SH-SY5Y (cell line): ENCODE results near the gene CSRNP3.

Experiments used
- GATA2 ChIP-seq: IDR thresholded peaks from 2 replicates; pipeline ENCODE4 v1.6.1; 2011; ENCODE audit warnings: mild to moderate bottlenecking, low read depth, low read length
- GATA3 ChIP-seq: IDR thresholded peaks from 2 replicates; pipeline ENCODE4 v1.6.1; 2011; ENCODE audit warnings: low read depth, mild to moderate bottlenecking, low read length, moderate library complexity

Gene CSRNP3

DNA sequence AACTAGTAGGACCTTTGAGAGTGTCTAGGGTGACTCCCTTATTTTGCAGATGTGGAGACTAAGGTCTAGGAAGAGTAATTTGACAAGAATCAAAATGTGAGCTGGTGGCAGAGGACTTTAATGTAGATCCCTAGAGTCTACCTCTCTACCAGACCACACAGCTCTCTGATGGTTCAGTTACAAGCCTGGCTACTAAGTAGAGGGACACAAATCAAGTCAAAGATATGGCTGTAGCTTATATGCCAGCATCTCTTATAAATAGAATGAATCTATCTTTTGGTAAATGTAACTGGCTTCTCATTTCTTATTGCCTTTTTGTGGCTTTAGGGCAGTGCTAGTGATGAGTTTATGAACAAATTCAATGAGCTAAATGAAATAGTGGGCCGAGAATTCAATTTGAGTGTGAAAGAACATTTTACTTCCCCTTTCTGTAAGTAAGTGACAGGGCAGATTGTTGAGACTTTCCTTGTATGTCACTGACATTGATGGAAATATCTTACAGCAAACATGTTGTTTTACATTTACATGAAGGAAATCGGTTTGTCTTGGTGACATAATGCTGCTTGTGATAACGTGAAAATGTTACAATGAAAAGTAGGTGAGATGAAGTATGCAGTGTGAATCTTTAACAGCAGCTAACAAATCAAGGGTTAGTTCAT is 28.3 kb downstream of the CSRNP3 start:
- TF ChIP-seq GATA2 (no peak), GATA3 (no peak)

DNA sequence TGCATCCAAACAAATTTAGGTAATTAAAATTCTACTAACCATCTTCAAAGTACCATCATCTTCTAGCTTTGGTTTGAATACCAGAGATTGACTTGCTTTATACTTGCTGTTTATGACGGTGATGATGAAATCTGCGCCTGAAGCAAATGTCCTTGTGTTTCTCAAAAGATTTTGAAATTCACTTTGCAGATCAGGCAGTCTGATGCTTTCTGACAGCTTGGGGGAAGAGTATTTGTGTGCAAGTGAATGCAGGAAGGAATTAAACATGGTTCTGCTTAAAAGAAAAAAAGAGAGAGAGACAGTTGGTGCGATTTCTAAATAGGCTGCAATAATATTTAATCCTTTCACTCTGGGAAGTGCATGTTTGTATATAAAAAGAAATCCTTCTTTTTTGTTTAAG is 29.6 kb downstream of the CSRNP3 start:
- TF ChIP-seq GATA3 = no peak
- no peak for TF ChIP-seq GATA2

DNA sequence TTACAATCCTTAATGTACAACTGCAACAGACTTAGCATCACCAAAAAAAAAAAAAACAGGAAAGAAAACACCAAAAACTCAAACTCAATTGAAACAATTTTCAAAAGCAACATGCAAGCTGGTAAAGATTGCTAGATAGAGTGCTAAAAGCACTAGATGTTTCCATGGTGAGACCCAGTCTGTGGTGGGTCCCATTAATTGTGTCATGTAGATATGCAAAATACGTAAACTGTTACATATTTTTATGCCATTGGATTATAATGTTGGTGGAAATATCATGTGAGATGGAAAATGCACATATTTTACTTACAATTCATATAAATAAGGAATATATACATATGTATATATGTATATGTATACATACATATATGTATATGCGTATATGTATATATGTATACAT is 30.5 kb downstream of the CSRNP3 start:
- TF ChIP-seq GATA3 (no peak), GATA2 (no peak)

DNA sequence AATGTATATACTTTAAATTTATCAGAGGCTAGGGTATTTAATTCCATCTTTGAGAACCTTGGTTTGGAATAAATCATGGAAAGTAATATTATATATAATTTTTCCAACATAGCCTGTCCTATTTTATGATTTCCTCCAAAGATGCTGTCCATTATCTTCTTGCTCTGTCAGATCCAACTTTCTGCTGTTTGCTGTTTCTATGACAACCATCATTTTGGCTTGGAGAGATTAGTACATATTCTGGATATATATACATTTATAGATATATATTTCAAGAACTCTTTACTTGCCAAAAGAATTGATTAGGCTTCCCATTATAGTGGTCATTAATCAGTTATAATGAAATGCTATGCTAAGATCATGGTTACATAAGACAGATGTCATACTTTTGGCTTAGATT is 31.3 kb downstream of the CSRNP3 start:
- no peak for TF ChIP-seq GATA3
- no peak for TF ChIP-seq GATA2

DNA sequence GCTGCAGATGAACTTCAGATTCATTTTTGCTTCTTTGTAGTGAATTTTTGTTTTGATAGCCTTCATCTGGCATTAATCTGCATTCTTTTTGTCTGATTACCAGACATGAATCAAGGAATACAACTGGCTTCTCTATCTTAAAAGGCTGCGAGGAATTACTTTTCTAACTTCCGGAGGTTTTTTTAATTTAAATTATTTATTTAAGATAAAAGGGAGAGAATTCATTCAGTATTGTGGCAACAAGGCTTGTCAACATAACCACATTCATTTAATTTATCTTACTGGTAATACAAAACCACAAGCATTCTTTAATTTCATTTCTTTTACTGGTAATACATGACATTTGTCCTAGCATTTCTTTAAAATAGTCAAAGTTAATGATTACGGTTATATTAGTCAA is 36.0 kb downstream of the CSRNP3 start:
- no peak for TF ChIP-seq GATA2
- no peak for TF ChIP-seq GATA3

DNA sequence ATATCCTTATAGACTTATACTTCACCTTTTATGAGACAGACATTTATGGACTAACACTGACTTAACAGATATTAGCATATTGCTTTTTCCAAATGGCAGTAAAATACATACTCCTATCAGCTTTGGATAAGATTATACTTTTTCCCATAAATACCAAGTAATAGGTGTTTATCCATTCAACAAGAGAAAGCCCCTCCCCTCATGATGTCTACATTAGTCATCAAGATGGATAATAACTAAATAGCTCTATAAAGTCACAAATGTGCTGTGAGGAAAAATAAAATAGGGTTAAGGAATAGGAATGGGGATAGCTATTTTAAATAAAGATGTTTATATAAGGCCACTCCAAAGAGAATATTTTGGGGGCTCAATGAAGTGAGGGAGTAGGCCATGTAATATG is 39.4 kb downstream of the CSRNP3 start:
- TF ChIP-seq GATA2 (no peak), GATA3 (no peak)

DNA sequence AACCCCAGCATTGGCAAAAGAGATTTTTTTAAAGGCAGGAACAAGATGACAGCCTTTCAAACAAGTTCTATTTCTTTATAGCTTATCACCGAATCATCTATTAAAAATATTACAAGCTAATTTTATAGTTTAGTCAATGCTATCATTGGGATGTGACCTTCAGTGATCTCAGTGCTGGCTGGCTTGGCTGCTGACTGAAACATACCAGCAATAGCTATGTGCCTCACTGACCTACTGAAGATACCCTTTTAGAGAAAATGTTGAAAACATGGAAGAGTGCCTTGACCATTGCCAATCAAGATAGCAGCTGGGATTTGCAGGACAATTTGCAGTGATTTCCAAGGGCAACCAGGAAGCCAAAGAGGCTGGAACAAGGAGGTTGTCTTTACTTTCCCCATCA is 44.0 kb downstream of the CSRNP3 start:
- no peak for TF ChIP-seq GATA3
- no peak for TF ChIP-seq GATA2

DNA sequence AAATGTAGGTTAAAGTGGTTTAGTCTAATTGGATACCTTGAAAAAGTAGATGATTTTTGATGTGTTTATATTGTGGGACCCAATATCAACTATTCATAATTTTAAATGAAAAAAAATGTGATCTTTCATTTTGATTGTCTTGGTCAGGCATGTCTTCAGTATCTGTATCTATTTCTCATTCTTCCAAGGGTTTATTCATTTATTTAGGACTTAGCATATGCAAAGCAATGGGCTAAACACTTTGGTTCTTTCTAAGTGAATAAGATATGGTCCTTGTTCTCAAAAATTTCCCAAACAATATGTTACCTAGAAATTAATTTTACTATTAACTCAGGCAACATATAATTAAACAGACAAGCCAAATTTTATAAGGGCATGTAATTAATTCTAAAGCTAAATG is 49.1 kb downstream of the CSRNP3 start:
- TF ChIP-seq GATA3 = no peak
- TF ChIP-seq GATA2 = no peak

DNA sequence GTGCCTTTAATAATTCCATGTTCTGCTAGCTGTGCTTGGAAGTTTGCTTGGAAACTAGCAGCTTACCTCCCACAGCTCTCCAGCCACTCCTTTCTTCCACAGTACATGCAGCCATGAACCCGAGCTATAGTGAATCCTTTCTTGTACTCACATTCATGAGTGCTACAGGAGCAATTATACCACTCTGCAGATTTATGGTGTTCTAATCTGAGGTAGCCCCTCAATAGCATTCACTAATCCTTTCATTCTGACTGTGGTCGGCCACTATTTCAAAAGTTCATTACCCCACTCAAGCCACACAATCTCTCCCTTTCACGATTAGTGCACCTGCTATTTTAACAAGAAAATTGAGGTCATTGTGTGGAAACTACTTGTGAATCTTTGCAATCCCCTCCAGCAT is 53.2 kb downstream of the CSRNP3 start:
- no peak for TF ChIP-seq GATA3
- no peak for TF ChIP-seq GATA2

DNA sequence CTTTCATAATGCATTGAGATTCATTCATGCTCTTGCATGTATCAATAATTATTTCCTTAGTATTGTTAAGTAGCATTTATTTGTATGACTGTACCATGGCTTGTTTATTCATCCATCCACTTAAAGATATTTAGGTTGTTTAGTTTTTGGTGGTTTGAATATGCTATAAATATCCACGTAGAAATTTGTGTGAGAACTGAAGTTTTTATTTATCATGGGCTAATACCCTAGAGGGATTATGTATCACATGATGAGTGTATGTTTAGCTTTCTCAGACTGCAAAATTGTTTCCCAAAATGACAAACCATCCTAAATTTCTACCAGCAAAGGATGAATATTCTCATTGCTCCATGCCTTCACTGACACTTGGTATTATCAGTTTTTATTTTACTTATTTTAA is 55.2 kb downstream of the CSRNP3 start:
- TF ChIP-seq GATA2 (no peak), GATA3 (no peak)

DNA sequence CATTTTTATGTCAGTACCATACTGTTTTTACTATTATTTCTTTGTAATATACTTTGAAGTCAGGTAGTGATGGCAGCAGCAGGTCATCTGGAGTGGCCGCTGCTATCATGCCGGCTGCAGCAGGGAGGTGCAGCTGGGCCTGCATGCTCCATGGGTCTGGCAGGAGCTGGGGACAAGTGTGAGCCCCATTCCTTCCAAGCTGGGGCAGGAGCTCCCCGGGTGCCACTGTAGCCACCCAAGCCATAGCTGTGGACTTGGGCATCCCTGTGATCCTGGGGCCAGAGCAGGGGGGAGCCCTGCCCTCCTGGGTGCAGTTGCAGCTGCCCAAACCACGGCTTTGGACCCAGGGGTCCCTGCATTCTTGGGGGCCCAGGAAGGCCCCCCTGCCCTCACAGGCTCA is 59.2 kb downstream of the CSRNP3 start:
- no peak for TF ChIP-seq GATA3
- TF ChIP-seq GATA2 = no peak

DNA sequence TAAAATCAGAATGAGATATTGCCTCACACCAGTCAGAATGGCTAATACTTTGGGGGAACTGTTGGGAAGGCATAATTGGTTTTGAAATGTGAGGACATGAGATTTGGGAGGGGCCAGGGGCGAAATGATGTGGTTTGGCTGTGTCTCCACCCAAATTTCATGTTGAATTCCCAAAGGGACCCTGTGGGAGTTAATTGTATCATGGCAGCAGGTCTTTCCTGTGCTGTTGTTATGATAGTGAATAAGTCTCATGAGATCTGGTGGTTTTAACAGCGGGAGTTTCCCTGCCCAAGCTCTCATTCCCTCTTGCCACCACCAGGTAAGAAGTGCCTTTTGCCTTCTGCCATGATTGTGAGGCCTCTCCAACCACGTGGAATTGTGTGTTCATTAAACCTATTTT is 59.6 kb downstream of the CSRNP3 start:
- TF ChIP-seq GATA3 = no peak

DNA sequence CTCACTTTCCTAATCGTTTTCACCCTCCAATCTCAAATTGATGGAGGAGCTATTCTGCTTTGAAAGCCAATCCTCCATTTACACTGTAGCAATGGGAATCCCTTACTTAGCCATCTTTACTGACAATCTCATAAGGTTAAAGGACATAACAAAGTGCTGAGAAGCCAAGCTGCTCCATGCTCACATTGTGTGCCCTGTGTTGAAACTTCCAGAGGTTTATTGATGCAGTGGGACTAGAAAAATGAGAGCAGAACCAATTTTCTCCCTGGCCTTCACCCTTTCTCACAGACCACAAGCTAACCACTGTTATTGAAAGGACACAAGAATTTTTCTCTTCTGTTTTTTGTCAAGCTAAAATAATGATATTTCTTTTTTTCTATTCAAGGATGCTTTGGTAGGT is 63.8 kb downstream of the CSRNP3 start:
- no peak for TF ChIP-seq GATA3
- no peak for TF ChIP-seq GATA2

DNA sequence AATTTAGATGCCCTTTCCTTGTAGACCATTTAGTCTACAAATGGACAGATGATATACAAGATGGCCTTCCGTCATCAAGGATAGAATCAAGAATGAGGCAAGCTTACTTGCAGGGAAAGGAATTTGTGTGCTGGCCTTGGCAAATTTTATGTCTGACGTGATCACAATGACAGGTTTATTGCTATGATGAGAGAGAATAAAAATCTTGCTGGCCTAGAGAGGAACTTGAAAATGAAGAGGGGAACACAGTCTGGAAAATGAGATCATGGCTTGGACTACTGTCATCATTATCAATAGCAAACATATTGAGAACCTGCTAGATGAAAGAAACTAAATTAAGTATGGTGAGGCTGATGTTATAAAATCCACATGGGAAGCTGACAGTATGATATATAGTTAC is 66.0 kb downstream of the CSRNP3 start:
- TF ChIP-seq GATA3 (no peak), GATA2 (no peak)

DNA sequence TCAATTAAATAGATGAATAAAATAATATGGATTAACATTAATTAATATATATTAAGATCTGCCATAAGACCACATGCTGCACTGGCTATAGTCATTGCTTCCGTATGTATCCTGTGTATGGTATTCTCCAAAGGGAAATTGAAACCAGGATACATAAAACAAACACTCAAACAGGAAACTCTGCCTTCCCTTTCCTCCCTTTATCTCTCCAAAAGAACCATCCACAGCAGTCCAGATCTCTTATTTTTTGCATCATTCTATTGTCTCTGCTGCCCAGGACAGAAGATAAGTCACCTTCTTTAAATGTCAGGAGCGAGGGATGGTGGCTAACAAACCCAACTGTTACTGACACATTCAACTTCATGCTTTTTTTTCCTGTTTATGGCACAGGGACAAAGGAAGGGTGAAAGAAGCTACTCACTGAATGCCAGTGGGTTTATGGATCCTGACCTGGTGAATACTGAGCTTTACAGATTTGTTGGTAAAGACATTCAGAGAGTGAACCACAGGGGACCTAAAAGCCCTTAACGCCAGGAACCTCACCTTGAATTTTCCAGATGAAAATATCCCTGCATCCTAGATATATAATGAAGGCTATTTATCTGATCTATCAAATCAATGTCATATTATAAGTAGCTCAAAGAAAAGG is 67.5 kb downstream of the CSRNP3 start:
- no peak for TF ChIP-seq GATA2
- TF ChIP-seq GATA3 = no peak

DNA sequence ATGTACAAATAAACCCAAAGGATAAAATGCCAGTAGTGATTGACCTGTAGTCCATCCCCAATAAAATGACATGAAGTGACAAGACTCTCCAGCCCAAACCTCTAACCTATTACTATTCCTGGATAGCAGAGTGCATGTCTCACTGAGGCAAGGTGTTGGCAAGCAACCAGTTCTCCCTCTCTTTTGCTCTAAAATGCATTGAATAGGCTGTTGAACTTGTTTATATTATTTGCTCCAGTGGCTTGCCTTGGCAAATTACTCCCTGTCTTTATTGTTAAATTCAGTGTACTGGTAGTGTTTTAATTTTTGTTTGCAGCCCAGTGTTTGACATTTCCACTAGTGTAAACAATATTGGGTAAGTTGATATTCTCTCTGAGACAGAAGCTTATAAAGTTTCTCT is 70.5 kb downstream of the CSRNP3 start:
- TF ChIP-seq GATA2 (no peak), GATA3 (no peak)
